HUES48 (cell line): ENCODE data around the gene CSTPP1.

ENCODE experiments used
- H3K27ac ChIP-seq: one replicate; pipeline ENCODE4 v1.7.0; 2013; ENCODE audit warnings: low read depth, low read length, inconsistent platforms
- H3K27me3 ChIP-seq: 2 replicates; pipeline ENCODE4 v1.6.1; 2013; ENCODE audit warnings: mild to moderate bottlenecking, low read length; ENCODE audit not compliant: control insufficient read depth, insufficient read depth
- H3K36me3 ChIP-seq: 2 replicates; pipeline ENCODE4 v1.6.1; 2013; ENCODE audit warnings: low read length; ENCODE audit not compliant: control insufficient read depth, insufficient read depth
- H3K4me1 ChIP-seq: 2 replicates; pipeline ENCODE4 v1.6.1; 2013; ENCODE audit warnings: mild to moderate bottlenecking, low read length; ENCODE audit not compliant: control insufficient read depth, insufficient read depth
- H3K4me3 ChIP-seq: 2 replicates; pipeline ENCODE4 v1.5.1; 2013; ENCODE audit warnings: mild to moderate bottlenecking, low read depth, low read length
- H3K9ac ChIP-seq: 2 replicates; pipeline ENCODE4 v1.6.1; 2013; ENCODE audit warnings: mild to moderate bottlenecking, low read depth, low read length, moderate library complexity
- H3K9me3 ChIP-seq: 2 replicates; pipeline ENCODE4 v1.6.1; 2013; ENCODE audit warnings: low read length; ENCODE audit not compliant: control insufficient read depth, insufficient read depth

Gene CSTPP1

DNA sequence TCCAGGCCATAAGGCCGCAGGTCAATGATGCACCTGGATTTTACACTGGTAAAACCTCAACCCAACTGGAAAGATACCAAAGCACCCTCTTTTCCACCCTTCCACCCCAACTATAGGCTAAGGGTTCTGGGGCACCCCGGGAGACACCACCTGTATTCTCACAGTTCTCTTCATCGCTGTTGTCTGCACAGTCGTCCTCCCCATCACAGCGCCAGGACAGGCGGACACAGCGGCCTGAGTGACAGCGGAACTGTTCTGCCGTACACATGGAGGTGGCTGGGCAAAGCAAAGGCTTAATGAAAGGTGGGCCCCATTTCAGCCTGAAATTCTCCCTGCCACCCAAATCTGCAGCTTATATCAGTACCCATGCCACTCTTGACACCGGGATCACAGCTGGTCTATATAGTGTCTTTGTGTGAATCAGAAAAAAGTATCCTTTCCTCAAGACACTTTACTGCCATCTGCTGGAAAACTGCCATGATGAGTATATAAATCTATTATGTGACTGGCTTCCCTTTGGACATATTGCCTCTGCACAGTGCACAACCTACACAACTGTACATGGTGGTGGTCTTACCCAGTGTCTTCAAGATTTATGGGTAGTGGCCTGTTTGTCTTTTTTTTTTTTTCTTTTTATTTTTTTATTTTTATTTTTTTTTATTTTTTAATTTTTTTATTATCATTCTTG, 39.7 kb upstream of the CSTPP1 start:
- no peaks in the 10 kb centered on the region for H3K9me3 ChIP-seq
- peaks cover 42% of the 10 kb centered on the region for H3K36me3 ChIP-seq
- no peak overlapping the region for H3K4me3 ChIP-seq
- no peak overlapping the region for H3K27ac ChIP-seq
- H3K9ac ChIP-seq: no peak overlapping the region
- H3K4me1 ChIP-seq: no peaks in the 10 kb centered on the region
- H3K27me3 ChIP-seq: no peaks in the 10 kb centered on the region

DNA sequence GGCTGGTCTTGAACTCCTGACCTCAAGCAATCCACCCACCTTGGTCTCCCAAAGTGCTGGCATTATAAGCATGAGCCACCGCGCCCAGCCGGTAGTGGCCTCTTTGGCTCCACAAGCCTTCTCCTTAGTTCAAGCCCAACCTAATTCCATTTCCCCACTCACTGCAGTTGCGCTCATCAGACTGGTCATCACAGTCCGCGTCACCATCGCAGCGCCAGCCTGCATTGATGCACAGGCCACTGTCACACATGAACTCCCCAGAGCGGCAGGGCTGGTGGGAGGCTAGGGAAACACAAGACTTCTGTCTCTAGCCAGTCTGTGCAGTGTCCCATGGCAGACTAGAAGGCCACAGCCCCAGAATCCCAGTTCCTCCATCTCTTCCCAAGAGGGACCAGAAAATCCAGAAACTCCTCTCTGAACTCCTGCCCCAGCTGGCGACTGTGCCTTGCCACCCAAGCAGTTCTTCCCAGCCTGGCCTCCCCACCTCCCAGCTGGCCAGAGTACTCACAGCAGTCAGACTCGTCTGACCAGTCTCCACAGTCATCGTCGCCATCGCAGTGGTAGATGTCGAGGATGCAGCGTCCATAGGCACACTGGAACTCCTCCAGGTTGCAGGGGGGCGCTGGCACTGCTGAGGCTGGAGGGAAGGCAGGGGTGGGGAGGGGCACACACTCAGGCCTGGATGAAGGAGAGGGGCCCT, 38.0 kb upstream of the CSTPP1 start:
- H3K36me3 ChIP-seq: peaks cover 27% of the 10 kb centered on the region
- H3K27ac ChIP-seq: no peak overlapping the region
- H3K27me3 ChIP-seq: no peaks in the 10 kb centered on the region
- no peak overlapping the region for H3K4me3 ChIP-seq
- H3K9ac ChIP-seq: no peak overlapping the region
- H3K9me3 ChIP-seq: no peaks in the 10 kb centered on the region
- 0 out of 2 replicates have a peak, but pooled peaks cover under 1% of the 10 kb centered on the region for H3K4me1 ChIP-seq

DNA sequence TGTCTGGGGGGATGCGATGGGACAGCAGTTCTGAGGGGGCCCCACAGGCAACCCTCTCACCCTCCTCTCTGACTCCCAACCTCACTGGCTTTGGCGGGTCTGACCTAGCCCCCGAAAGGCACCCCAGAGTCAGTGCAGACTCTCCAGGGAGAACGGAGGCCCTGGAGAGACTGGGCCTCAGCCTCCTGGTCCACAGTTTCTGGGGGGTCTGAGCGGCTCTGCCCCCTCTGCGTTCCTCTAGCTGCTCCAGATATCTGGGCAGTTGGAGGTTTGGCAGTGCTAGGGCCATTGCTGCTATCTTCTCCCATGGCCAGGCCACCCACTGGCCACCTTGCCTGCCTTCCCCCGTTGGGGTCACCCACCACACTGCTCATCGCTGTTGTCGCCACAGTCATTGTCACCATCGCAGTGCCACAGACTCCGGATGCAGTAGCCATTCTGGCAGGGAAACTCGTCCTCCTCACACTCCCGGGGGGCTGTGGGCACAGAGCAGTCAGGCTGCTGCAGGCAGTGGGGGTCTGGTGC, 37.0 kb upstream of the CSTPP1 start:
- no peak overlapping the region for H3K27ac ChIP-seq
- H3K27me3 ChIP-seq: no peaks in the 10 kb centered on the region
- H3K9ac ChIP-seq: no peak overlapping the region
- 0 out of 2 replicates have a peak, but pooled peaks cover 4% of the 10 kb centered on the region for H3K4me1 ChIP-seq
- peaks cover 22% of the 10 kb centered on the region for H3K36me3 ChIP-seq
- no peak overlapping the region for H3K4me3 ChIP-seq
- no peaks in the 10 kb centered on the region for H3K9me3 ChIP-seq

DNA sequence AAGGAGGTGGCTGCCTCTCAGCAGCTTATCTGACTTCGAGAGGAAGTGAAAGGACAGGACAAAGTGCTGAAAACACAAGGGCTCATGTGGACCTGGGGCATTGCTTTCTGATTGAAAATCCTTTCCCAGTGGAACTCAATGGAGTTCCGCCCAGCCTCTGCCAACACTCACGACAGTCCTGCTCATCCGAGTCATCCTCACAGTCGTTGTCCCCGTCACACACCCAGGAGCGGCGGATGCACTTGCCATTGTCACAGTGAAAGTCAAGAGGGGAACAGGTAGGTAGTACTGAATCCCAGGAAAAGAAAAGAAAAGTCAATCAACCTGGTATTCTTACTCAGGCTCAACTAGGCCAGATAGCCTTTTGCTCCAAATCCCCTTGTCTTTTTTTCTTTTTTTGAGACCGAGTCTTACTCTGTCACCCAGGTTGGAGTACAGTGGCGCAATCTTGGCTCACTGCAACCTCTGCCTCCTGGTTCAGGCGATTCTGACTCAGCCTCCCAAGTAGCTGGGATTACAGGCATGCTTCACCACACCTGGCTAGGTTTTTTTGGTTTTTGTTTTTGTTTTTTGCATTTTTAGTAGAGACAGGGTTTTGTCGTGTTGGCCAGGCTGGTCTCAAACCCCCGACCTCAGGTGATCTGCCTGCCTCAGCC, 36.3 kb upstream of the CSTPP1 start:
- H3K4me1 ChIP-seq: peaks cover 7% of the 10 kb centered on the region; the same call in 1 of the 2 replicates
- peaks cover 15% of the 10 kb centered on the region for H3K36me3 ChIP-seq
- H3K9me3 ChIP-seq: no peaks in the 10 kb centered on the region
- H3K27me3 ChIP-seq: no peaks in the 10 kb centered on the region
- no peak overlapping the region for H3K9ac ChIP-seq
- H3K27ac ChIP-seq: no peak overlapping the region
- no peak overlapping the region for H3K4me3 ChIP-seq

DNA sequence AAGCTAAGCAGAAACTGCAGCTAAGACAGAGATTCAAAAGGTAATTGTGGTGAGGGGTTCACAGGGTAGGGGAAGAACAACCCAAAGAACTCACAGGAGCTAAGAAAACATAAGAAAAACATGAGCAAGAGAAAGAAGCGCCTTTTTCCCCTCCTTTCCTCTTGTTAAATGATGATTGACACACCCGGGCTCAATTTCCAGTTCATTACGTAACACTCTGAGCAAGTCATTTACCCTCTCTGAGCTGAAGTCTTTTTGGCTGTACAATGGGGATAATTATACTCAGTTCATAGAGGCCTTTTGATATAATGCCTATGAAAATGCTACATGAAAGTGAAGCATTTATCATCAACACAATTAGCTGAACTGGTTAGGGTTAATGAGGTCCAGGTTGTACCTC, 35.4 kb upstream of the CSTPP1 start:
- Histone ChIP-seq H3K4me1 (peaks cover 7% of the 10 kb centered on the region), H3K36me3 (peaks cover 12% of the 10 kb centered on the region), H3K9me3 (no peaks in the 10 kb centered on the region), H3K27me3 (no peaks in the 10 kb centered on the region), H3K27ac (no peak overlapping the region), H3K9ac (no peak overlapping the region), H3K4me3 (no peak overlapping the region)

DNA sequence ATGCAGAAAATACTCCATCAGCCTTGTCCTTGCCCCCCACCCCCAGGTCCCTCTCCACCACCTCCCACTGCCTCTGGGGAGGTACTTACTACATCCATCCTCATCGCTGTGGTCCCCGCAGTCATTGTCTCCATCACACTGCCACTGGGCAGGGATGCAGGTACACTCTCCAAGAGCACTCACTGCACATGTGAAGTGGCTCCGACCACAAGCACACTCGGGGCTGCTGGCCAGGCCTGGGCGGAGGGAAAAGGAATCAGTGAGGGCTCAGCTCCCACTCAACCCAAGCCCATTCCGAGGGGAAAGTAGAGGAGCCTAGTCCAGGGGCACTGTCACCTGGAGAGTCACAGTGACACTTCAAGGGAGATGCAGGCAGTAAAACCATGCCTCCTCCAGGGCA, 33.9 kb upstream of the CSTPP1 start:
- Histone ChIP-seq H3K9me3 (no peaks in the 10 kb centered on the region), H3K4me1 (peaks cover 21% of the 10 kb centered on the region), H3K27me3 (no peaks in the 10 kb centered on the region), H3K27ac (no peak overlapping the region), H3K36me3 (peaks cover 12% of the 10 kb centered on the region), H3K4me3 (no peak overlapping the region), H3K9ac (no peak overlapping the region)

DNA sequence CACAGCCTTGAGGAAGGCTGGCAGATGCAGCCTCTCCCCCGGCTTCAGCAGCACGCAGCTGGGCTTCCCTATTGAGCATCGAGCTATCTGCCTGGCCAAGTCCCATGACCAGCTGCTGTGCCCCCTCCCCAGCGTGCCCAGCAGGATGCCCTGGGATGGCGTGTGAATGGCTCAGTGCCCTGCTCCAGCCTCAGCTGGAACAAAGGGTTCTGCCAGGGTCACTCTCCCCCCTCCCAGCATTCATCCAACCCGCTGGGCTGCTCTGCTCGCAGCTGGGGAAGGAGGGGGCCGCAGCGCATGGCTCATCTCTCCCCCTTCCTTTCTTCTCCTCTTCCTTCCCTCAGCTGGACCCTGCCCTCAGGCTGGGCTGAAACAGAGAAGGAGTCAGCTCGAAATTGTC, 32.7 kb upstream of the CSTPP1 start:
- no peak overlapping the region for H3K9ac ChIP-seq
- H3K4me3 ChIP-seq: no peak overlapping the region
- no peaks in the 10 kb centered on the region for H3K9me3 ChIP-seq
- H3K4me1 ChIP-seq: peaks cover 28% of the 10 kb centered on the region
- H3K27me3 ChIP-seq: no peaks in the 10 kb centered on the region
- peaks cover 12% of the 10 kb centered on the region; the same call in 1 of the 2 replicates for H3K36me3 ChIP-seq
- H3K27ac ChIP-seq: peak overlapping the region; percentile 64

- Histone ChIP-seq H3K4me3 (no peak overlapping the region), H3K9ac (no peak overlapping the region), H3K4me1 (peaks cover 33% of the 10 kb centered on the region), H3K27me3 (no peaks in the 10 kb centered on the region), H3K36me3 (no peaks in the 10 kb centered on the region), H3K27ac (no peak overlapping the region), H3K9me3 (no peaks in the 10 kb centered on the region)
These were observed 30.8 kb upstream of the CSTPP1 start for GRCh38 chr11:46905806-46906205.

DNA sequence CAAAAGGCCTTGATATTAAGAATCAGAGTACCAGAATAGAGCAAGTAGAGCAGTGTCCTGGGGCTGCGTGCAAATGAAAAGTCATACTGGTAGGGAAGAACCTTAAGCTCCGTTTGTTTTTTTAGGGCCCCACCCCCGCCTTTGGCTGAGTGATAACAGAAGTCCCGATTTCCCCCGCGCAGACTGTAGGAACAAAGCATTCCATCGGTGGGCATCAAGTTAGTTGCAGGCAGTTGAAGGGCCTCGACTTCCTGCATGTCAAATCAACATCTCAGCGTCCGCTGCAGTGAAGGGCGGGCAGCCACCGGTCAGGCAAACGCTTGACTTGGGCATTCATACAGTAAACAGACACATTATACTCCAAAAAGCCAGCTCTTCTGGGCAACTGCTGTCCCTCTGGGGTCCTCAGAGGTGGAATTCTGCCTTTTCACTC, 29.9 kb upstream of the CSTPP1 start:
- Histone ChIP-seq H3K4me1 (peaks cover 37% of the 10 kb centered on the region), H3K27ac (peak overlapping the region; percentile 80), H3K27me3 (no peaks in the 10 kb centered on the region), H3K4me3 (no peak overlapping the region), H3K9me3 (no peaks in the 10 kb centered on the region), H3K9ac (peak overlapping the region; percentile 7; the same call in 1 of the 2 replicates), H3K36me3 (no peaks in the 10 kb centered on the region)

DNA sequence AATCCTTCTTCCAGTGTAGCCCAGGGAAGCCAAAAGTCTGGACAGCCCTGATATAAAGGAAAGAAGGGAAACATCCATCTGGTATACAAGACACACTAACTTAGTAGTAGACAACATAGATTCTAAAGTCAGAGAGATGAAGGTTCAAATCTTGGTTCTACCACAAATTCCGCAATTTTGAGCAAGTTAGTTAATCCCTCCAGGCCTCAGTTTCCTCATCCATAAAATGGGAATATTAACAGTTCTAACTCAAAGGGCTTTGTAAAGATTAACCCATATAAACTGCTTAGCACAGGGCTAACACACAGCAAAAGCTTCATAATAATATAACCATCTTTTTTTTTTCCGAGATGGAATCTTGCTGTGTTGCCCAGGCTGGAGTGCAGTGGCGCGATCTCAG, 29.0 kb upstream of the CSTPP1 start:
- Histone ChIP-seq H3K27ac (no peak overlapping the region), H3K36me3 (no peaks in the 10 kb centered on the region)

More for the DNA sequence above, 29.0 kb upstream of the CSTPP1 start:
- H3K4me3 ChIP-seq: no peak overlapping the region
- peaks cover 42% of the 10 kb centered on the region for H3K4me1 ChIP-seq
- no peaks in the 10 kb centered on the region for H3K9me3 ChIP-seq
- no peaks in the 10 kb centered on the region for H3K27me3 ChIP-seq
- H3K9ac ChIP-seq: no peak overlapping the region
